Measurements from ENCODE around the gene SMYD4.

- TF ChIP-seq TAF1 (IDR thresholded peaks at IDR 0.05; ENCODE audit: borderline replicate concordance, low read depth, low read length) (no peak), CTCF (IDR thresholded peaks at IDR 0.05 in 2 of 3, conservative IDR thresholded peaks at IDR 0.05 in 1 of 3; ENCODE audit: control insufficient read depth in 2 of 3, extremely low read depth in 1 of 3, insufficient read depth in 1 of 3, low read depth in 3 of 3, low read length in 3 of 3) (no peak), ZNF24 (IDR thresholded peaks at IDR 0.05) (no peak), SREBF2 (IDR thresholded peaks at IDR 0.05; ENCODE audit: low read length) (no peak), DPF2 (IDR thresholded peaks at IDR 0.05) (no peak), NFIC (IDR thresholded peaks at IDR 0.05; ENCODE audit: low read depth, low read length) (no peak), JUND (IDR thresholded peaks at IDR 0.05; ENCODE audit: low read depth, low read length) (no peak), SIX5 (IDR thresholded peaks at IDR 0.05; ENCODE audit: low read depth, low read length, severe bottlenecking) (no peak)
Observed at GRCh38 chr17:1754430-1755112, 75.1 kb downstream of the SMYD4 start.

Data from GM12878 (cell line).